Measurements from ENCODE around the gene TAS1R2.

Gene TAS1R2

DNA sequence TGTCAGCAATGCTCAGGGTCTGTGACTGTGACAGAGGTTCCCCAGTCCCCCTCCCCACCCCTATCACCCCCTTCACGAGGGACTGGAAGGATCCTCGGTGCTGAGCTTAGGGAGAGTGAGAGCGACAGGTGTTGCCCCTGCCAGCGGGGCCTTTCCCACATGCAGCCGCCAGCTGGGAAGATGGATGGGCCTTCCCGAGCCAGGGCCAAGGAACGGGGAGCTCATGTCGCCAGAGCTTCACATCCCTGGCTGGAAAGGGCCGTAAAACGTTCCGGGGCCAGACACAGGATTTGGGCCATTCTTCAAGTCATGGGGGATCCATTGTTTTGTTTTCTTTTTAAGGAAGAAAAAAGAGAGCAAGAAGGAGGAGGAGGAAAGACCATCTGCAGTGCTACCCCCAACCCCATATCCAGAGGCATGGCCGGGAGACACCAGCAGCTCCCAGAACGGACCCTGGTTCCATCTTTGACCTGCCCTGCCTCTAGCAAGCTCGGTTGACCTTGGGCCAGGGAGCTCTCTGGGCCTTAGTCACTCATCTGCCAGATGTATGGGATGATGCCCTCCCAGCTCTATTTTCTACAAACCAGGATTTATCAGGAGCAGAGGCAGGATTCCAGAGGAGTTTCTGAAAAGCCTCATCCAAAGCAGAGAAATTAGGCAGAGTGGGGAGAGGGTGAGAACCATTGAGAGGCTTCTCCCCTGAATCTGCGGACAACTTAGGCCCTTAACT lies 54.1 kb downstream of the TAS1R2 start:
- Histone ChIP-seq H3K9me3 (ENCODE audit: insufficient read depth, low read length) (no peaks in the 10 kb centered on the region), H3K9ac (ENCODE audit: insufficient read length, low read depth) (no peak overlapping the region), H3K27me3 (ENCODE audit: insufficient read depth, insufficient read length) (no peaks in the 10 kb centered on the region), H3K4me1 (ENCODE audit: insufficient read depth, insufficient read length) (peaks cover 12% of the 10 kb centered on the region), H3K4me3 (ENCODE audit: insufficient read length, low read depth) (no peak overlapping the region), H3K36me3 (ENCODE audit: insufficient read depth, insufficient read length, low read length) (no peaks in the 10 kb centered on the region)
- no peak for DNase-seq (ENCODE audit: low read depth, low spot score)
- TF ChIP-seq SUZ12 (IDR thresholded peaks at IDR 0.05; ENCODE audit: extremely low read depth, insufficient read depth, insufficient read length) (no peak), YY1 (IDR thresholded peaks at IDR 0.05; ENCODE audit: insufficient read depth, insufficient read length) (no peak), ZNF274 (IDR thresholded peaks at IDR 0.05; ENCODE audit: low read depth, low read length) (no peak)

DNA sequence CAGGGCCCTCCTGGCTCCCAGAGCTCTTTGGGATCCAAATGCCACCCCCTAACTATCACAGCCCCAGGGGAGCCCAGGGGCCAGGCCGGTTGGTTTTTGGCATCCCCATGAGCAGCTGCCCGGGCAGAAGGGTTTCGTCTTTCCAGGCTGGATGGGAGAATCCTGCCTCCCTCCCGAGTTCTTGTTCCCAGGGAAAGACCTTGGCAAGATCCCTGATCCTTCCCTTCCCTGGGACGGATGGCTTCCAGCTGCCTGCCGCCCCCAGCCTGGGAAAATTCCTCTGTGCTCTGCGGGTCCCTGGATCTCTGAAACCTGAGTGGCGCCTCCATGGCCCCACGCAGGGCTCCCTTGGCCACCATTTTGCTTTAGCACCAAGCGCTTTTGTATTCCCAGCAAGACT lies 55.6 kb downstream of the TAS1R2 start:
- no peak for DNase-seq (ENCODE audit: low read depth, low spot score)
- Histone ChIP-seq H3K4me1 (ENCODE audit: insufficient read depth, insufficient read length) (peaks cover 14% of the 10 kb centered on the region), H3K9ac (ENCODE audit: insufficient read length, low read depth) (no peak overlapping the region), H3K4me3 (ENCODE audit: insufficient read length, low read depth) (no peak overlapping the region), H3K9me3 (ENCODE audit: insufficient read depth, low read length) (no peaks in the 10 kb centered on the region), H3K36me3 (ENCODE audit: insufficient read depth, insufficient read length, low read length) (no peaks in the 10 kb centered on the region), H3K27me3 (ENCODE audit: insufficient read depth, insufficient read length) (no peaks in the 10 kb centered on the region)
- TF ChIP-seq ZNF274 (IDR thresholded peaks at IDR 0.05; ENCODE audit: low read depth, low read length) = no peak
- TF ChIP-seq YY1 (IDR thresholded peaks at IDR 0.05; ENCODE audit: insufficient read depth, insufficient read length) = no peak
- TF ChIP-seq SUZ12 (IDR thresholded peaks at IDR 0.05; ENCODE audit: extremely low read depth, insufficient read depth, insufficient read length) = no peak

DNA sequence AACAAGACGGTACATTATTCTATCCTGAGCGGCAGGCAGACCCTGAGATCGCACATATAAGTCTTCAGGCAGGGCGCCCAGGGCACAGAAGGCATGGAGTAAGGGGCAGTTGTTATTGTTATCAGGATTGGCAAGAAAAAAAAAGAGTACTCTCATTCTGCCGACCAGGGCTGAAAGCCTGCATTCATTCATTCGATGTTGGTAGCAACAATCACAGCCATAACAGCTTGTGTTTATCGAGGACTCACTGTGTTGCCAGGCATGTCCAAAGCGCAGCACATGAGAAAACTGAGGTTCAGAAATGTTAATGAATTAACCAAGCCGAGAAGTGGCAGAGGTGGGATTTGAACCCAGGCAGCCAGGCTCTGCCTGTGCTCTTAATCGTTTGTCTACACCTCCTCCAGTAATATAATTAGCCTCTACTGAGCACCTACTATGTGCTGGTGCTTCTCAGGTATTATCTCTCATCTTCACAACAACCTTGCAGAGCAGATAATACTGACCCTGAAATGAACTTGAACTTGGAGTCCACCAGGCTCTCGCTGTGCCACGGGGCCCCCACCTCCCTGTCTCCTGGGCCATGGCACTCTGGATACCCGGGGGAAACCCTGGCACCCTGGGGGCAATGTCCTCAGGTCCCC lies 56.2 kb downstream of the TAS1R2 start:
- Histone ChIP-seq H3K4me3 (ENCODE audit: insufficient read length, low read depth) (no peak overlapping the region), H3K27me3 (ENCODE audit: insufficient read depth, insufficient read length) (no peaks in the 10 kb centered on the region), H3K9ac (ENCODE audit: insufficient read length, low read depth) (no peak overlapping the region), H3K4me1 (ENCODE audit: insufficient read depth, insufficient read length) (peaks cover 12% of the 10 kb centered on the region), H3K9me3 (ENCODE audit: insufficient read depth, low read length) (no peaks in the 10 kb centered on the region), H3K36me3 (ENCODE audit: insufficient read depth, insufficient read length, low read length) (no peaks in the 10 kb centered on the region)
- TF ChIP-seq SUZ12 (IDR thresholded peaks at IDR 0.05; ENCODE audit: extremely low read depth, insufficient read depth, insufficient read length) (no peak), ZNF274 (IDR thresholded peaks at IDR 0.05; ENCODE audit: low read depth, low read length) (no peak), YY1 (IDR thresholded peaks at IDR 0.05; ENCODE audit: insufficient read depth, insufficient read length) (no peak)
- no peak for DNase-seq (ENCODE audit: low read depth, low spot score)

DNA sequence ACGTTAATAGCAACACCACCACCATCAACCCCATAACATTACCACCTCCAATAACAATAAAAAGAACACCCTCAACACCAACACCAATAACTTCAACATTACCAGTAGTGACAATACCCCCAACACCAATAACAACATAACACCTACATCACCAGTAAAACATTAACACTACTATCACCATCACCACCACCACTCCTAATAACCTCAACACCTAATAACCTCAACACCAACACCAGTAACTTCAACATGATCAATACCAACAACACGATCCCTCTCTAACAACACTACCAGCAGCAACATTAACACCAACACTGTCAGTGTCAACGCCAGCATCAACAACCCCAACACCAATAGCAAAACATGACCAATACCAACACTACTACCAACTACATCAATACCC lies 57.2 kb downstream of the TAS1R2 start:
- Histone ChIP-seq H3K9ac (ENCODE audit: insufficient read length, low read depth) (no peak overlapping the region), H3K36me3 (ENCODE audit: insufficient read depth, insufficient read length, low read length) (no peaks in the 10 kb centered on the region), H3K4me1 (ENCODE audit: insufficient read depth, insufficient read length) (peaks cover 12% of the 10 kb centered on the region), H3K9me3 (ENCODE audit: insufficient read depth, low read length) (no peaks in the 10 kb centered on the region), H3K4me3 (ENCODE audit: insufficient read length, low read depth) (no peak overlapping the region), H3K27me3 (ENCODE audit: insufficient read depth, insufficient read length) (no peaks in the 10 kb centered on the region)
- TF ChIP-seq SUZ12 (IDR thresholded peaks at IDR 0.05; ENCODE audit: extremely low read depth, insufficient read depth, insufficient read length) (no peak), ZNF274 (IDR thresholded peaks at IDR 0.05; ENCODE audit: low read depth, low read length) (no peak), YY1 (IDR thresholded peaks at IDR 0.05; ENCODE audit: insufficient read depth, insufficient read length) (no peak)
- no peak for DNase-seq (ENCODE audit: low read depth, low spot score)

DNA sequence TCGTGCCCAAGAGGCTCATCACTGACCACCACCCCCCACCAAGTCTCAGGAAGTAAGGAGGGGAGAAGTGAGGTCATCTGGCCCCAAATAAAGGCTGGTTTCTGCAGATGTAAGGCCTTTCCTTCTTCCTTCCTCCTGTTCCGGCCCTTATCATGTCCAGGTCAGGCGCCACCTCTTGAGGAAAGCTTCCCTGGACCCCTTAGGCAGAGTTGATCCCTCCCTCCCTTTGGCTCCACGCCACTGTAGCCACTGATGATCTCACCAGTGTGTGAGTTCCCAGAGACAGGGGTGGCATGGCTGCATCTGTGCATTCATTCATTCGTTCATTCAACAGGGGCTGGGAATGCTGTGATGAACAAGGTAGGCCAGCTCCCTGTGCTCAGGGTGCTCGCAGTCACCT lies 59.2 kb downstream of the TAS1R2 start:
- Histone ChIP-seq H3K36me3 (ENCODE audit: insufficient read depth, insufficient read length, low read length) (no peaks in the 10 kb centered on the region), H3K9me3 (ENCODE audit: insufficient read depth, low read length) (no peaks in the 10 kb centered on the region), H3K27me3 (ENCODE audit: insufficient read depth, insufficient read length) (no peaks in the 10 kb centered on the region), H3K4me1 (ENCODE audit: insufficient read depth, insufficient read length) (peaks cover 5% of the 10 kb centered on the region), H3K4me3 (ENCODE audit: insufficient read length, low read depth) (no peak overlapping the region), H3K9ac (ENCODE audit: insufficient read length, low read depth) (no peak overlapping the region)
- DNase-seq (ENCODE audit: low read depth, low spot score) = no peak
- TF ChIP-seq SUZ12 (IDR thresholded peaks at IDR 0.05; ENCODE audit: extremely low read depth, insufficient read depth, insufficient read length) = no peak
- TF ChIP-seq ZNF274 (IDR thresholded peaks at IDR 0.05; ENCODE audit: low read depth, low read length) = no peak
- no peak for TF ChIP-seq YY1 (IDR thresholded peaks at IDR 0.05; ENCODE audit: insufficient read depth, insufficient read length)

DNA sequence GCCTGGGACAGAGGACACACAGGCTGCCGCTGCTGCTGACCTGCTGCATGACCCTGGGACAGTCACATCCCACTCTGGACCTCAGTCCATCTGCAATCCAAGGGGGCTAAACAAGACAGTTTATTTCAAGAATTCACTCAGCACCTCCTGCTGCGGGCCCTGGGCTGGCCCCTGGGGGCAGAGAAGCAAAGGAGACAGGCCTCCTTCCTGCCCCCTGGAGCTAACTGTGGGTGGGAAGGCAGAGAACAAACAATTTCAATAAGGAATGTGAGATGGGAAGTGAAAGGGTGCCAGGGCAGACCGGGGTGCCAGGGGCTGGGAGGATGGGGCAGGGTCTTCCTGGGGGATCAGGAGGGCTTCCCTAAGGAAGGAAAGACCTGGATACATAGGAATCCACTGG lies 60.0 kb downstream of the TAS1R2 start:
- no peak for DNase-seq (ENCODE audit: low read depth, low spot score)
- Histone ChIP-seq H3K4me1 (ENCODE audit: insufficient read depth, insufficient read length) (peaks cover 4% of the 10 kb centered on the region), H3K4me3 (ENCODE audit: insufficient read length, low read depth) (no peak overlapping the region), H3K9ac (ENCODE audit: insufficient read length, low read depth) (no peak overlapping the region), H3K9me3 (ENCODE audit: insufficient read depth, low read length) (no peaks in the 10 kb centered on the region), H3K27me3 (ENCODE audit: insufficient read depth, insufficient read length) (no peaks in the 10 kb centered on the region), H3K36me3 (ENCODE audit: insufficient read depth, insufficient read length, low read length) (no peaks in the 10 kb centered on the region)
- TF ChIP-seq SUZ12 (IDR thresholded peaks at IDR 0.05; ENCODE audit: extremely low read depth, insufficient read depth, insufficient read length) = no peak
- no peak for TF ChIP-seq YY1 (IDR thresholded peaks at IDR 0.05; ENCODE audit: insufficient read depth, insufficient read length)
- TF ChIP-seq ZNF274 (IDR thresholded peaks at IDR 0.05; ENCODE audit: low read depth, low read length) = no peak

DNA sequence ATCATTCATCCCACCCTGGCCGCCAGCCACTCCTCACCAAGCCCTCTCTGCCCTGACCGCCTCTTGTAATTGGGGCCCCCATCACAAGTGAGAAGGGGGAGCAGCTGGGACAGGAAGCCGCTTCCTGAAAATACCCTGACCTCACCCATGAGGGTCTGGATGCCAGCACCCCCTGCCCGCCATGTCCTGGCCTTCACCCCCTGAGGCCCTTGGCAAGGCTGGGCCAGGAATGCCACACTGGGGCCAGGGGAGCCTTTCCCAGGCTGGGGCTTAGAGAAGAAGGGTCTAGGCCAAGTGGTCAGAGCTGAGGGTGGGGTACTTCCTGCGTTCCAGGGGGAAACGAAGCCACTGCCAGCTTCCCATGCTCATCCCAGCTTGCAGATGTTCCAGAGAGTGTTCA lies 60.5 kb downstream of the TAS1R2 start:
- Histone ChIP-seq H3K4me3 (ENCODE audit: insufficient read length, low read depth) (no peak overlapping the region), H3K9ac (ENCODE audit: insufficient read length, low read depth) (no peak overlapping the region), H3K9me3 (ENCODE audit: insufficient read depth, low read length) (no peaks in the 10 kb centered on the region), H3K4me1 (ENCODE audit: insufficient read depth, insufficient read length) (peaks cover 4% of the 10 kb centered on the region), H3K27me3 (ENCODE audit: insufficient read depth, insufficient read length) (no peaks in the 10 kb centered on the region), H3K36me3 (ENCODE audit: insufficient read depth, insufficient read length, low read length) (no peaks in the 10 kb centered on the region)
- TF ChIP-seq YY1 (IDR thresholded peaks at IDR 0.05; ENCODE audit: insufficient read depth, insufficient read length) (no peak), SUZ12 (IDR thresholded peaks at IDR 0.05; ENCODE audit: extremely low read depth, insufficient read depth, insufficient read length) (no peak), ZNF274 (IDR thresholded peaks at IDR 0.05; ENCODE audit: low read depth, low read length) (no peak)
- DNase-seq (ENCODE audit: low read depth, low spot score) = no peak
